Liver (tissue), 9 donors: ENCODE measurements around the gene C16orf86. TPM values are rescaled to one million over a fixed set of nuclear protein-coding genes. Genes with fewer than 3 reads are reported as not detected.

Experiments used
- DNase-seq: peaks from one replicate; pipeline ENCODE4 v3.0.0-alpha.2; 2017; ENCODE audit warnings: low spot score
- H3K27ac ChIP-seq, 2 donors: one replicate each; pipeline ENCODE4 v1.7.0; 2013; ENCODE audit warnings: inconsistent platforms in 2 of 2, low read length in 2 of 2, control low read depth in 1 of 2, low read depth in 1 of 2, mild to moderate bottlenecking in 1 of 2
- H3K27me3 ChIP-seq, 4 donors: one replicate each; pipeline versions ENCODE4 v1.6.1 to v1.7.0; 2013; ENCODE audit warnings: low read length in 3 of 4, inconsistent platforms in 1 of 4, mild to moderate bottlenecking in 1 of 4, moderate library complexity in 1 of 4; ENCODE audit not compliant: control insufficient read depth in 4 of 4, insufficient read depth in 4 of 4
- H3K36me3 ChIP-seq, 4 donors: one replicate each; pipeline versions ENCODE4 v1.6.1 to v1.7.0; 2013; ENCODE audit warnings: low read length in 3 of 4, mild to moderate bottlenecking in 3 of 4, low read depth in 1 of 4, moderate library complexity in 1 of 4; ENCODE audit not compliant: control insufficient read depth in 4 of 4, insufficient read depth in 3 of 4
- H3K4me1 ChIP-seq, 4 donors: one replicate each; pipeline versions ENCODE4 v1.6.1 to v1.7.0; 2013; ENCODE audit warnings: low read length in 3 of 4, mild to moderate bottlenecking in 3 of 4, moderate library complexity in 1 of 4; ENCODE audit not compliant: control insufficient read depth in 4 of 4, insufficient read depth in 4 of 4
- H3K4me3 ChIP-seq, 3 donors: one replicate each; pipeline versions ENCODE4 v1.6.1 to v1.7.0; 2013; ENCODE audit warnings: low read length in 3 of 3, control low read depth in 1 of 3, low read depth in 1 of 3, mild to moderate bottlenecking in 1 of 3
- H3K9ac ChIP-seq, 2 donors: one replicate each; pipeline ENCODE4 v1.7.0; 2013; ENCODE audit warnings: low read length in 2 of 2, mild to moderate bottlenecking in 2 of 2, moderate library complexity in 2 of 2, control low read depth in 1 of 2, low read depth in 1 of 2
- H3K9me3 ChIP-seq, 4 donors: one replicate each; pipeline versions ENCODE4 v1.6.1 to v1.7.0; 2013; ENCODE audit warnings: low read length in 3 of 4; ENCODE audit not compliant: control insufficient read depth in 4 of 4
- FOXA1 ChIP-seq: IDR thresholded peaks from 2 replicates; pipeline ENCODE4 v1.6.1; 2016; ENCODE audit warnings: antibody characterized with exemption
- FOXA2 ChIP-seq: IDR thresholded peaks from 2 replicates; pipeline ENCODE4 v1.6.1; 2016; ENCODE audit warnings: antibody characterized with exemption
- GABPA ChIP-seq, 2 donors: IDR thresholded peaks in 1 of 2; conservative IDR thresholded peaks in 1 of 2; 2 replicates each; pipeline ENCODE4 v1.6.1; 2016; ENCODE audit warnings: antibody characterized with exemption in 2 of 2, mild to moderate bottlenecking in 1 of 2, moderate library complexity in 1 of 2
- HNF4A ChIP-seq, 2 donors: conservative IDR thresholded peaks; 2 replicates each; pipeline ENCODE4 v1.6.1; 2016; ENCODE audit warnings: antibody characterized with exemption in 2 of 2, mild to moderate bottlenecking in 2 of 2
- HNF4G ChIP-seq: IDR thresholded peaks from 2 replicates; pipeline ENCODE4 v1.6.1; 2016; ENCODE audit warnings: antibody characterized with exemption
- JUND ChIP-seq, 2 donors: IDR thresholded peaks; 2 replicates each; pipeline ENCODE4 v1.6.1; 2016; ENCODE audit warnings: antibody characterized with exemption in 2 of 2
- NR2F2 ChIP-seq: IDR thresholded peaks from 2 replicates; pipeline ENCODE4 v1.6.1; 2016; ENCODE audit warnings: antibody characterized with exemption
- RAD21 ChIP-seq, 2 donors: IDR thresholded peaks; 2 replicates each; pipeline ENCODE4 v1.6.1; 2016; ENCODE audit warnings: antibody characterized with exemption in 2 of 2, mild to moderate bottlenecking in 2 of 2
- RXRA ChIP-seq, 2 donors: IDR thresholded peaks; 2 replicates each; pipeline ENCODE4 v1.6.1; 2017 to 2018; ENCODE audit warnings: antibody characterized with exemption in 2 of 2, mild to moderate bottlenecking in 1 of 2
- SP1 ChIP-seq: IDR thresholded peaks from 2 replicates; pipeline ENCODE4 v1.6.1; 2018; ENCODE audit warnings: antibody characterized with exemption, mild to moderate bottlenecking
- TAF1 ChIP-seq: conservative IDR thresholded peaks from 2 replicates; pipeline ENCODE4 v1.6.1; 2016; ENCODE audit warnings: antibody characterized with exemption, mild to moderate bottlenecking
- YY1 ChIP-seq: IDR thresholded peaks from 2 replicates; pipeline ENCODE4 v1.6.1; 2016; ENCODE audit warnings: antibody characterized with exemption, mild to moderate bottlenecking
- WGBS: extraction: QIAGEN DNeasy Blood & Tissue Kit; methylation state at CpG from one replicate; pipeline ENCODE4 v1.1.7; 2013; 5-methylcytosine and 5-hydroxymethylcytosine counted together
- polyA plus RNA-seq, 2 donors: library from polyadenylated mRNA; stranded (reverse) in 1 of 2; unstranded in 1 of 2; fragments of 200-250 nt in 1 of 2; fragments of >200 nt in 1 of 2; fragmentation: Nextera tagmentation in 1 of 2; extraction: Ambion mirVana in 1 of 2; gene quantifications; one replicate each; pipeline versions ENCODE4 v1.2.1 to v1.2.3, GENCODE V29; 2013 to 2015
- total RNA-seq, 2 donors: library from RNA; depleted of rRNA; stranded (reverse); fragments of >200 nt; gene quantifications; one replicate each; pipeline ENCODE4 v1.2.3, GENCODE V29; 2014
- TF ChIP-seq, protein P1 (sequence below): IDR thresholded peaks from 2 replicates; pipeline ENCODE4 v1.6.1; 2016; ENCODE audit warnings: antibody characterized with exemption
- TF ChIP-seq, protein P2 (sequence below): fragments of 150-350 bp; IDR thresholded peaks from 2 replicates; pipeline ENCODE4 v1.5.1; 2017; ENCODE audit warnings: improper control_type of control experiment, low read depth, low read length; ENCODE audit not compliant: missing input control
- TF ChIP-seq, protein P3 (sequence below): IDR thresholded peaks from 2 replicates; pipeline ENCODE4 v1.6.1; 2016; ENCODE audit warnings: antibody characterized with exemption
- TF ChIP-seq, protein P4 (sequence below): IDR thresholded peaks from 2 replicates; pipeline ENCODE4 v1.6.1; 2016; ENCODE audit warnings: antibody characterized with exemption, mild to moderate bottlenecking
- TF ChIP-seq, protein P5 (sequence below): IDR thresholded peaks from 2 replicates; pipeline ENCODE4 v1.6.1; 2016; ENCODE audit warnings: antibody characterized with exemption
- donor health status: healthy.
- donor health status: healthy.
- donor health status: healthy.
- donor health status: healthy.
- donor health status: healthy.

Gene C16orf86
- total and polyA plus RNA-seq, 4 donors: 1.2 to 2.6 (median 2.1) TPM

DNA sequence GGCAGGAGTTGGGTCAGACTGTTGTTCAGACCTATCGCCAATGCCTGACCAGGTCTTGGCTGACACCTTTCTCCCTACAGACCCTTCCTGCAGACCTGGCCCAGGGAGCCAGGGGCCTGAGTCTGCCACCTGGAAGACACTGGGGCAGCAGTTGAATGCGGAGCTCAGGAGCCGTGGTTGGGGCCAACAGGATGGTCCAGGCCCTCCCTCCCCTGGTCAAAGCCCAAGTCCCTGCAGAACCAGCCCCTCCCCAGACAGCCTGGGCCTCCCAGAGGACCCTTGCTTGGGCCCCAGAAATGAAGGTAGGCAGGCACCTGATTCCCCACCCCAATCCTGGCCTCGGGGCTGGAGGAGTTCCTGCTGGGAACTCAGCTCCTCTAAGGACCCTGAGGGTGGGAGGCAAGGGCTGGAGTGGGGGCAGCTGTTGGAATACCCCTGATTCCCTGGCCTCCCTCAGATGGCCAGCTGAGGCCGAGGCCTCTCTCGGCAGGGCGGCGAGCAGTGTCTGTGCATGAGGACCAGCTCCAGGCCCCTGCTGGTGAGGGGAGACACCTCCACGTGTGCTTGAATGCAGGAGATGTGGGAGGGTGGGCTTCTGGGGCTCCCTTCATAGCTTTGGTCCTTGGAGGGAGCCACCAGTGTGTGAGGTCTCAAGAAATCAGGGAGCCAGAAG lies 10.1 kb upstream of the C16orf86 start:
- no peak overlapping the region for H3K9ac ChIP-seq
- H3K9me3 ChIP-seq: no peaks in the 10 kb centered on the region
- TF ChIP-seq HNF4G (no peak), SP1 (no peak), RAD21 (IDR thresholded peaks at IDR 0.05) (no peak)
- TF ChIP-seq, protein P1, sequence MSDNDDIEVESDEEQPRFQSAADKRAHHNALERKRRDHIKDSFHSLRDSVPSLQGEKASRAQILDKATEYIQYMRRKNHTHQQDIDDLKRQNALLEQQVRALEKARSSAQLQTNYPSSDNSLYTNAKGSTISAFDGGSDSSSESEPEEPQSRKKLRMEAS: no peak
- no peak overlapping the region for H3K27ac ChIP-seq
- peaks cover 14 to 35% (median 22%) of the 10 kb centered on the region in 4 donors for H3K4me1 ChIP-seq
- H3K4me3 ChIP-seq: no peak overlapping the region
- no peak for DNase-seq
- no peaks in the 10 kb centered on the region for H3K27me3 ChIP-seq
- WGBS: 91% methylated on average over 9 of the region's 9 CpGs
- peaks cover 0 to 1% (median 0%) of the 10 kb centered on the region in 4 donors for H3K36me3 ChIP-seq

DNA sequence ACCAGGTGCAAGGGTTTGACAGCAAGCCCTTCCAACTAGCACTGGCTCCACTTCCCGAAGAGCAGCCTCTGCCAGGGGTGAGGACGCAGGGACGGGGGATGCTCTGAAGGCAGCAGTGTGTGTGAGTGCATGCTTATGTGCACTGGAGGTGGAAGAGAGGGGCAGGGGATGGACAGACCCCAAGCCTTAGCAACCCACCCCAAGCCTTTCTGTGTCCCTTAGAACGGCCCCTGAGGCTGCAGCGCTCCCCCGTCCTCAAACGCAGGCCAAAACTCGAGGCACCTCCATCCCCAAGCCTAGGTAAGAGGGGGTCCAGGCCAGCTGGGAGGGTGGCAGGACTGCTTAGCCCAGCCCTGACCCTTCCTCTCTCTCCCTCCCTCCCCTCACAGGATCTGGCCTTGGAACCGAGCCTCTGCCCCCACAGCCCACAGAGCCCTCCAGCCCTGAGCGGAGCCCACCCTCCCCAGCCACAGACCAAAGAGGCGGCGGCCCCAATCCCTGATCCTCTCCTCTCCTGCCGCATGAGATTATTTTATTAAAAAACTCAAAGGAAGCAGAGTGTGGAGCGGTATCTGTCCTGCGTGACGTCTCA lies 9.5 kb upstream of the C16orf86 start:
- H3K9me3 ChIP-seq: no peaks in the 10 kb centered on the region
- TF ChIP-seq, protein P2, sequence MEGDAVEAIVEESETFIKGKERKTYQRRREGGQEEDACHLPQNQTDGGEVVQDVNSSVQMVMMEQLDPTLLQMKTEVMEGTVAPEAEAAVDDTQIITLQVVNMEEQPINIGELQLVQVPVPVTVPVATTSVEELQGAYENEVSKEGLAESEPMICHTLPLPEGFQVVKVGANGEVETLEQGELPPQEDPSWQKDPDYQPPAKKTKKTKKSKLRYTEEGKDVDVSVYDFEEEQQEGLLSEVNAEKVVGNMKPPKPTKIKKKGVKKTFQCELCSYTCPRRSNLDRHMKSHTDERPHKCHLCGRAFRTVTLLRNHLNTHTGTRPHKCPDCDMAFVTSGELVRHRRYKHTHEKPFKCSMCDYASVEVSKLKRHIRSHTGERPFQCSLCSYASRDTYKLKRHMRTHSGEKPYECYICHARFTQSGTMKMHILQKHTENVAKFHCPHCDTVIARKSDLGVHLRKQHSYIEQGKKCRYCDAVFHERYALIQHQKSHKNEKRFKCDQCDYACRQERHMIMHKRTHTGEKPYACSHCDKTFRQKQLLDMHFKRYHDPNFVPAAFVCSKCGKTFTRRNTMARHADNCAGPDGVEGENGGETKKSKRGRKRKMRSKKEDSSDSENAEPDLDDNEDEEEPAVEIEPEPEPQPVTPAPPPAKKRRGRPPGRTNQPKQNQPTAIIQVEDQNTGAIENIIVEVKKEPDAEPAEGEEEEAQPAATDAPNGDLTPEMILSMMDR: no peak
- no peak for TF ChIP-seq GABPA (IDR thresholded peaks at IDR 0.05 in 1 of 2, conservative IDR thresholded peaks at IDR 0.05 in 1 of 2)
- TF ChIP-seq YY1: no peak
- TF ChIP-seq TAF1: no peak
- TF ChIP-seq RAD21 (IDR thresholded peaks at IDR 0.05): no peak
- TF ChIP-seq, protein P3, sequence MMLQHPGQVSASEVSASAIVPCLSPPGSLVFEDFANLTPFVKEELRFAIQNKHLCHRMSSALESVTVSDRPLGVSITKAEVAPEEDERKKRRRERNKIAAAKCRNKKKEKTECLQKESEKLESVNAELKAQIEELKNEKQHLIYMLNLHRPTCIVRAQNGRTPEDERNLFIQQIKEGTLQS: no peak
- TF ChIP-seq HNF4G: no peak
- TF ChIP-seq HNF4A (conservative IDR thresholded peaks at IDR 0.05): no peak
- no peak for TF ChIP-seq FOXA1
- TF ChIP-seq, protein P4, sequence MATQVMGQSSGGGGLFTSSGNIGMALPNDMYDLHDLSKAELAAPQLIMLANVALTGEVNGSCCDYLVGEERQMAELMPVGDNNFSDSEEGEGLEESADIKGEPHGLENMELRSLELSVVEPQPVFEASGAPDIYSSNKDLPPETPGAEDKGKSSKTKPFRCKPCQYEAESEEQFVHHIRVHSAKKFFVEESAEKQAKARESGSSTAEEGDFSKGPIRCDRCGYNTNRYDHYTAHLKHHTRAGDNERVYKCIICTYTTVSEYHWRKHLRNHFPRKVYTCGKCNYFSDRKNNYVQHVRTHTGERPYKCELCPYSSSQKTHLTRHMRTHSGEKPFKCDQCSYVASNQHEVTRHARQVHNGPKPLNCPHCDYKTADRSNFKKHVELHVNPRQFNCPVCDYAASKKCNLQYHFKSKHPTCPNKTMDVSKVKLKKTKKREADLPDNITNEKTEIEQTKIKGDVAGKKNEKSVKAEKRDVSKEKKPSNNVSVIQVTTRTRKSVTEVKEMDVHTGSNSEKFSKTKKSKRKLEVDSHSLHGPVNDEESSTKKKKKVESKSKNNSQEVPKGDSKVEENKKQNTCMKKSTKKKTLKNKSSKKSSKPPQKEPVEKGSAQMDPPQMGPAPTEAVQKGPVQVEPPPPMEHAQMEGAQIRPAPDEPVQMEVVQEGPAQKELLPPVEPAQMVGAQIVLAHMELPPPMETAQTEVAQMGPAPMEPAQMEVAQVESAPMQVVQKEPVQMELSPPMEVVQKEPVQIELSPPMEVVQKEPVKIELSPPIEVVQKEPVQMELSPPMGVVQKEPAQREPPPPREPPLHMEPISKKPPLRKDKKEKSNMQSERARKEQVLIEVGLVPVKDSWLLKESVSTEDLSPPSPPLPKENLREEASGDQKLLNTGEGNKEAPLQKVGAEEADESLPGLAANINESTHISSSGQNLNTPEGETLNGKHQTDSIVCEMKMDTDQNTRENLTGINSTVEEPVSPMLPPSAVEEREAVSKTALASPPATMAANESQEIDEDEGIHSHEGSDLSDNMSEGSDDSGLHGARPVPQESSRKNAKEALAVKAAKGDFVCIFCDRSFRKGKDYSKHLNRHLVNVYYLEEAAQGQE: no peak
- TF ChIP-seq RXRA (IDR thresholded peaks at IDR 0.05): no peak
- TF ChIP-seq NR2F2: no peak
- TF ChIP-seq SP1: no peak
- TF ChIP-seq, protein P5, sequence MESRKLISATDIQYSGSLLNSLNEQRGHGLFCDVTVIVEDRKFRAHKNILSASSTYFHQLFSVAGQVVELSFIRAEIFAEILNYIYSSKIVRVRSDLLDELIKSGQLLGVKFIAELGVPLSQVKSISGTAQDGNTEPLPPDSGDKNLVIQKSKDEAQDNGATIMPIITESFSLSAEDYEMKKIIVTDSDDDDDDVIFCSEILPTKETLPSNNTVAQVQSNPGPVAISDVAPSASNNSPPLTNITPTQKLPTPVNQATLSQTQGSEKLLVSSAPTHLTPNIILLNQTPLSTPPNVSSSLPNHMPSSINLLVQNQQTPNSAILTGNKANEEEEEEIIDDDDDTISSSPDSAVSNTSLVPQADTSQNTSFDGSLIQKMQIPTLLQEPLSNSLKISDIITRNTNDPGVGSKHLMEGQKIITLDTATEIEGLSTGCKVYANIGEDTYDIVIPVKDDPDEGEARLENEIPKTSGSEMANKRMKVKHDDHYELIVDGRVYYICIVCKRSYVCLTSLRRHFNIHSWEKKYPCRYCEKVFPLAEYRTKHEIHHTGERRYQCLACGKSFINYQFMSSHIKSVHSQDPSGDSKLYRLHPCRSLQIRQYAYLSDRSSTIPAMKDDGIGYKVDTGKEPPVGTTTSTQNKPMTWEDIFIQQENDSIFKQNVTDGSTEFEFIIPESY: no peak
- TF ChIP-seq JUND (IDR thresholded peaks at IDR 0.05): no peak
- TF ChIP-seq FOXA2: no peak
- H3K27me3 ChIP-seq: no peaks in the 10 kb centered on the region
- no peak for DNase-seq
- H3K36me3 ChIP-seq: peaks cover 0 to 1% (median 0%) of the 10 kb centered on the region in 4 donors
- H3K9ac ChIP-seq: no peak overlapping the region
- H3K4me1 ChIP-seq: peaks cover 16 to 41% (median 26%) of the 10 kb centered on the region in 4 donors
- H3K4me3 ChIP-seq: no peak overlapping the region
- 97% methylated on average over 16 of the region's 16 CpGs for WGBS
- H3K27ac ChIP-seq: no peak overlapping the region
